GM18498 (cell line): ENCODE measurements around the gene ABI1.
"Not testable (repeated sequence)": the region's sequence is repeated elsewhere in the genome, so short reads cannot be mapped to it uniquely, and the experiment has no call there.

Source experiments
- ATAC-seq: cut with Tn5 transposase; IDR thresholded peaks from one replicate; pipeline ENCODE4 v1.9.1; 2021; ENCODE audit warnings: mild to moderate bottlenecking, moderate library complexity; ENCODE audit not compliant: unreplicated experiment

Gene ABI1

GRCh38 chr10:26860443-26861204, at the start of gene ABI1:
Gene ABI1 (minus strand): TSS chr10:26860958. CDS start chr10:26860863, 95 bp downstream.
- ATAC-seq = peak; percentile 76

GRCh38 chr10:26909753-26910152, 49.0 kb upstream of the ABI1 start:
- ATAC-seq = no peak

- ATAC-seq = not testable (repeated sequence)
Observed at GRCh38 chr10:26905253-26905781, 44.6 kb upstream of the ABI1 start.

- no peak for ATAC-seq
Observed at GRCh38 chr10:26903431-26904217, 42.9 kb upstream of the ABI1 start.

GRCh38 chr10:26892306-26892923, 31.7 kb upstream of the ABI1 start:
- ATAC-seq = peak; percentile 74

- ATAC-seq = no peak
Observed at GRCh38 chr10:26890956-26891355, 30.2 kb upstream of the ABI1 start.

GRCh38 chr10:26887611-26888215, 27.0 kb upstream of the ABI1 start:
- no peak for ATAC-seq

- ATAC-seq = peak; percentile 79
Observed at GRCh38 chr10:26881600-26882331, 21.0 kb upstream of the ABI1 start.

GRCh38 chr10:26879744-26880143, 19.0 kb upstream of the ABI1 start:
- no peak for ATAC-seq

- no peak for ATAC-seq
Observed at GRCh38 chr10:26870766-26871165, 10.0 kb upstream of the ABI1 start.

- ATAC-seq = no peak
Observed at GRCh38 chr10:26869528-26869927, 8.8 kb upstream of the ABI1 start.

- no peak for ATAC-seq
Observed at GRCh38 chr10:26863351-26864076, 2.8 kb upstream of the ABI1 start.

GRCh38 chr10:26861205-26861998, 644 bp upstream of the ABI1 start:
- no peak for ATAC-seq

GRCh38 chr10:26860102-26860442, 686 bp downstream of the ABI1 start:
- peak; percentile 6 for ATAC-seq

- no peak for ATAC-seq
Observed at GRCh38 chr10:26859241-26860101, 1.3 kb downstream of the ABI1 start.

- no peak for ATAC-seq
Observed at GRCh38 chr10:26858707-26859034, 2.1 kb downstream of the ABI1 start.

GRCh38 chr10:26857991-26858706, 2.6 kb downstream of the ABI1 start:
- peak; percentile 28 for ATAC-seq

GRCh38 chr10:26857553-26857952, 3.2 kb downstream of the ABI1 start:
- ATAC-seq = peak; percentile 3
